ENCODE measurements around the gene GNAI2.

Gene GNAI2

GRCh38 chr3:50299929-50300680 is 64.1 kb downstream of the GNAI2 start:
- Histone ChIP-seq H3F3A (ENCODE audit: low read depth) (no peaks in the 10 kb centered on the region), H3K9ac (ENCODE audit: low read depth, low read length, poor library complexity, severe bottlenecking) (peak overlapping the region; percentile 82), H3K4me1 (ENCODE audit: insufficient read depth, low read length, poor library complexity, severe bottlenecking) (peaks cover 17% of the 10 kb centered on the region), H3K4me3 (ENCODE audit: low read length, poor library complexity, severe bottlenecking) (peak overlapping the region; percentile 78), H3K36me3 (ENCODE audit: insufficient read depth, low read length) (no peaks in the 10 kb centered on the region), H3K27me3 (ENCODE audit: insufficient read depth, low read length, poor library complexity, severe bottlenecking) (no peaks in the 10 kb centered on the region), H3K9me2 (replicated peaks; ENCODE audit: low read depth, low read length) (no peaks in the 10 kb centered on the region), H2AFZ (ENCODE audit: low read length) (peak overlapping the region; percentile 92), H3K4me2 (ENCODE audit: low read depth, low read length, poor library complexity, severe bottlenecking) (peak overlapping the region; percentile 92), H3K9me3 (ENCODE audit: insufficient read depth, low read depth, low read length) (no peaks in the 10 kb centered on the region), H4K20me1 (ENCODE audit: insufficient read depth, low read length, poor library complexity, severe bottlenecking) (peaks cover 3% of the 10 kb centered on the region), H3K79me2 (ENCODE audit: insufficient read depth, low read length) (peaks cover 19% of the 10 kb centered on the region; the same call in 1 of the 2 replicates)
- no peak for TF ChIP-seq CTCF (conservative IDR thresholded peaks at IDR 0.05; ENCODE audit: low read length)
- no peak for TF ChIP-seq EZH2phosphoT487 (IDR thresholded peaks at IDR 0.05; ENCODE audit: borderline replicate concordance)

- peak overlapping the region; percentile 78 for H3K4me3 ChIP-seq (ENCODE audit: low read length, poor library complexity, severe bottlenecking)
- H3K9ac ChIP-seq (ENCODE audit: low read depth, low read length, poor library complexity, severe bottlenecking) = peak overlapping the region; percentile 82
Measured at GRCh38 chr3:50300681-50301254, 64.8 kb downstream of the GNAI2 start.

More at GRCh38 chr3:50300681-50301254, 64.8 kb downstream of the GNAI2 start:
- H3K4me2 ChIP-seq (ENCODE audit: low read depth, low read length, poor library complexity, severe bottlenecking) = peak overlapping the region; percentile 92
- H3K36me3 ChIP-seq (ENCODE audit: insufficient read depth, low read length) = no peaks in the 10 kb centered on the region
- no peaks in the 10 kb centered on the region for H3F3A ChIP-seq (ENCODE audit: low read depth)
- H3K27me3 ChIP-seq (ENCODE audit: insufficient read depth, low read length, poor library complexity, severe bottlenecking) = no peaks in the 10 kb centered on the region
- peaks cover 17% of the 10 kb centered on the region for H3K4me1 ChIP-seq (ENCODE audit: insufficient read depth, low read length, poor library complexity, severe bottlenecking)
- H4K20me1 ChIP-seq (ENCODE audit: insufficient read depth, low read length, poor library complexity, severe bottlenecking) = peaks cover 3% of the 10 kb centered on the region
- H3K9me2 ChIP-seq (replicated peaks; ENCODE audit: low read depth, low read length) = no peaks in the 10 kb centered on the region
- no peaks in the 10 kb centered on the region for H3K9me3 ChIP-seq (ENCODE audit: insufficient read depth, low read depth, low read length)
- no peak overlapping the region for H2AFZ ChIP-seq (ENCODE audit: low read length)
- TF ChIP-seq CTCF (conservative IDR thresholded peaks at IDR 0.05; ENCODE audit: low read length) (no peak), EZH2phosphoT487 (IDR thresholded peaks at IDR 0.05; ENCODE audit: borderline replicate concordance) (no peak)
- peaks cover 19% of the 10 kb centered on the region; the same call in 1 of the 2 replicates for H3K79me2 ChIP-seq (ENCODE audit: insufficient read depth, low read length)
